ENCODE measurements around the gene KRTAP12-1.

- no peak for TF ChIP-seq GLIS3 (CRISPR knock-in tag; IDR thresholded peaks at IDR 0.05)
- TF ChIP-seq CREB5 (CRISPR knock-in tag; IDR thresholded peaks at IDR 0.05; ENCODE audit: low read depth): no peak
- TF ChIP-seq, protein P1, sequence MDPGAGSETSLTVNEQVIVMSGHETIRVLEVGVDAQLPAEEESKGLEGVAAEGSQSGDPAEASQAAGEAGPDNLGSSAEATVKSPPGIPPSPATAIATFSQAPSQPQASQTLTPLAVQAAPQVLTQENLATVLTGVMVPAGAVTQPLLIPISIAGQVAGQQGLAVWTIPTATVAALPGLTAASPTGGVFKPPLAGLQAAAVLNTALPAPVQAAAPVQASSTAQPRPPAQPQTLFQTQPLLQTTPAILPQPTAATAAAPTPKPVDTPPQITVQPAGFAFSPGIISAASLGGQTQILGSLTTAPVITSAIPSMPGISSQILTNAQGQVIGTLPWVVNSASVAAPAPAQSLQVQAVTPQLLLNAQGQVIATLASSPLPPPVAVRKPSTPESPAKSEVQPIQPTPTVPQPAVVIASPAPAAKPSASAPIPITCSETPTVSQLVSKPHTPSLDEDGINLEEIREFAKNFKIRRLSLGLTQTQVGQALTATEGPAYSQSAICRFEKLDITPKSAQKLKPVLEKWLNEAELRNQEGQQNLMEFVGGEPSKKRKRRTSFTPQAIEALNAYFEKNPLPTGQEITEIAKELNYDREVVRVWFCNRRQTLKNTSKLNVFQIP (CRISPR knock-in tag; IDR thresholded peaks at IDR 0.05; ENCODE audit: borderline replicate concordance, low read depth): no peak
- TF ChIP-seq ZFP30 (CRISPR knock-in tag; IDR thresholded peaks at IDR 0.05): no peak
- no peak for TF ChIP-seq ZFP3 (CRISPR knock-in tag; IDR thresholded peaks at IDR 0.05)
- TF ChIP-seq ARNTL (CRISPR knock-in tag; IDR thresholded peaks at IDR 0.05; ENCODE audit: borderline replicate concordance, low read depth): no peak
- no peak for TF ChIP-seq TOX (CRISPR knock-in tag; IDR thresholded peaks at IDR 0.05; ENCODE audit: borderline replicate concordance)
- no peak for TF ChIP-seq ESRRG (CRISPR knock-in tag; IDR thresholded peaks at IDR 0.05)
- TF ChIP-seq PATZ1 (CRISPR knock-in tag; IDR thresholded peaks at IDR 0.05; ENCODE audit: borderline replicate concordance): no peak
- no peak for TF ChIP-seq ZC3H10 (CRISPR knock-in tag; IDR thresholded peaks at IDR 0.05)
- no peak for TF ChIP-seq RARB (CRISPR knock-in tag; IDR thresholded peaks at IDR 0.05)
- no peak for TF ChIP-seq BACH2 (CRISPR knock-in tag; IDR thresholded peaks at IDR 0.05; ENCODE audit: borderline replicate concordance)
- no peak for TF ChIP-seq TCF4 (CRISPR knock-in tag; IDR thresholded peaks at IDR 0.05; ENCODE audit: borderline replicate concordance)
Observed at GRCh38 chr21:44726826-44727225, 44.9 kb upstream of the KRTAP12-1 start.

Measured in SK-N-SH treated with all-trans-retinoic acid at 6 μM for 48 hours (cell line).